GM12878 (cell line): ENCODE data around the gene ANAPC5.

Experiments used
- CREB1 ChIP-seq: IDR thresholded peaks from 2 replicates; pipeline ENCODE4 v1.6.1; 2012; ENCODE audit warnings: low read depth, mild to moderate bottlenecking, inconsistent platforms
- DPF2 ChIP-seq: fragments of 450-650 bp; IDR thresholded peaks from 2 replicates; pipeline ENCODE4 v1.6.1; 2017; ENCODE audit warnings: mild to moderate bottlenecking
- EP300 ChIP-seq, 2 experiments: fragments of 150-350 bp in 1 of 2; IDR thresholded peaks; 2 replicates each; pipeline ENCODE4 v1.6.1; 2011 to 2012; ENCODE audit warnings: low read depth in 2 of 2, low read length in 2 of 2, borderline replicate concordance in 1 of 2, improper control_type of control experiment in 1 of 2, inconsistent platforms in 1 of 2; ENCODE audit not compliant: control insufficient read depth in 1 of 2
- ETV6 ChIP-seq, 2 experiments: fragments of 450-650 bp in 1 of 2; IDR thresholded peaks in 1 of 2; conservative IDR thresholded peaks in 1 of 2; 2 replicates each; pipeline ENCODE4 v1.6.1; 2014; ENCODE audit warnings: antibody characterized with exemption in 1 of 2, borderline replicate concordance in 1 of 2, low read depth in 1 of 2, mild to moderate bottlenecking in 1 of 2, moderate library complexity in 1 of 2
- EZH2 ChIP-seq: IDR thresholded peaks from 2 replicates; pipeline ENCODE4 v1.6.1; 2012; ENCODE audit warnings: low read depth, mild to moderate bottlenecking, control low read depth, inconsistent platforms, low read length, borderline replicate concordance; ENCODE audit not compliant: control insufficient read depth
- MXI1 ChIP-seq: fragments of 150-350 bp; IDR thresholded peaks from 2 replicates; pipeline ENCODE4 v1.6.1; 2011; ENCODE audit warnings: low read depth, mild to moderate bottlenecking, inconsistent platforms, low read length, improper control_type of control experiment
- NFYA ChIP-seq: IDR thresholded peaks from 2 replicates; pipeline ENCODE4 v1.6.1; 2011; ENCODE audit warnings: low read depth, mild to moderate bottlenecking, low read length, improper control_type of control experiment, borderline replicate concordance
- RUNX3 ChIP-seq: IDR thresholded peaks from 2 replicates; pipeline ENCODE4 v1.6.1; 2012; ENCODE audit warnings: low read length, inconsistent platforms
- SRF ChIP-seq, 2 experiments: IDR thresholded peaks; 2 replicates each; pipeline ENCODE4 v1.6.1; 2011; ENCODE audit warnings: low read depth in 2 of 2, low read length in 2 of 2, mild to moderate bottlenecking in 1 of 2, moderate library complexity in 1 of 2
- TF ChIP-seq, protein P1 (sequence below): fragments of 450-650 bp; conservative IDR thresholded peaks from 2 replicates; pipeline ENCODE4 v1.6.1; 2017; ENCODE audit warnings: mild to moderate bottlenecking, moderate library complexity
- TF ChIP-seq, protein P2 (sequence below), 3 experiments: IDR thresholded peaks in 2 of 3; conservative IDR thresholded peaks in 1 of 3; 2 replicates each; pipeline ENCODE4 v1.5.1; 2011; ENCODE audit warnings: low read depth in 3 of 3, low read length in 3 of 3, mild to moderate bottlenecking in 3 of 3, control low read depth in 2 of 3, moderate library complexity in 2 of 3, inconsistent platforms in 1 of 3, mixed read lengths in 1 of 3; ENCODE audit not compliant: control insufficient read depth in 2 of 3, insufficient read depth in 1 of 3; ENCODE audit errors: extremely low read depth in 1 of 3
- TF ChIP-seq, protein P3 (sequence below): fragments of 450-650 bp; IDR thresholded peaks from 2 replicates; pipeline ENCODE4 v1.6.1; 2016; ENCODE audit warnings: mild to moderate bottlenecking, moderate library complexity, borderline replicate concordance
- TF ChIP-seq, protein P4 (sequence below): IDR thresholded peaks from 2 replicates; pipeline ENCODE4 v1.6.1; 2012; ENCODE audit warnings: mild to moderate bottlenecking, low read depth, low read length

DNA sequence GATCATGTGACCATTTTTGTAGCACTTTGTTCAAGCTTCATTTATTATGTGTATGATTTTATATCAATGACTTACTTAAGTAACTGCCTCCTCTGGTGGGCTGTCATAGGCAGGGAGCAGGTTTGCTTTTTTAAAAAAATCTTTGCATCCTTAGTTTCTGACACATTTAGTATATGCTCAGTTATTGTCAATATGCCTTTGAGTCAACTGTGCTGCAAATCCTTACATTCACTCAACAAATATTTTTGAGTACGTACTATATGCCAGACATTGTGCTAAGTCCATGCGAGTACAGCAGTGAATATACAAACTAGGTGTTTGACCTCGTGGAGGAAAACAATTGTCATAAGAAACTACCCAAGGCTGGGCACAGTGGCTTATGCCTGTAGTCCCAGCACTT lies 4.4 kb upstream of the ANAPC5 start:
- TF ChIP-seq, protein P1, sequence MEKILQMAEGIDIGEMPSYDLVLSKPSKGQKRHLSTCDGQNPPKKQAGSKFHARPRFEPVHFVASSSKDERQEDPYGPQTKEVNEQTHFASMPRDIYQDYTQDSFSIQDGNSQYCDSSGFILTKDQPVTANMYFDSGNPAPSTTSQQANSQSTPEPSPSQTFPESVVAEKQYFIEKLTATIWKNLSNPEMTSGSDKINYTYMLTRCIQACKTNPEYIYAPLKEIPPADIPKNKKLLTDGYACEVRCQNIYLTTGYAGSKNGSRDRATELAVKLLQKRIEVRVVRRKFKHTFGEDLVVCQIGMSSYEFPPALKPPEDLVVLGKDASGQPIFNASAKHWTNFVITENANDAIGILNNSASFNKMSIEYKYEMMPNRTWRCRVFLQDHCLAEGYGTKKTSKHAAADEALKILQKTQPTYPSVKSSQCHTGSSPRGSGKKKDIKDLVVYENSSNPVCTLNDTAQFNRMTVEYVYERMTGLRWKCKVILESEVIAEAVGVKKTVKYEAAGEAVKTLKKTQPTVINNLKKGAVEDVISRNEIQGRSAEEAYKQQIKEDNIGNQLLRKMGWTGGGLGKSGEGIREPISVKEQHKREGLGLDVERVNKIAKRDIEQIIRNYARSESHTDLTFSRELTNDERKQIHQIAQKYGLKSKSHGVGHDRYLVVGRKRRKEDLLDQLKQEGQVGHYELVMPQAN: no peak
- TF ChIP-seq, protein P2, sequence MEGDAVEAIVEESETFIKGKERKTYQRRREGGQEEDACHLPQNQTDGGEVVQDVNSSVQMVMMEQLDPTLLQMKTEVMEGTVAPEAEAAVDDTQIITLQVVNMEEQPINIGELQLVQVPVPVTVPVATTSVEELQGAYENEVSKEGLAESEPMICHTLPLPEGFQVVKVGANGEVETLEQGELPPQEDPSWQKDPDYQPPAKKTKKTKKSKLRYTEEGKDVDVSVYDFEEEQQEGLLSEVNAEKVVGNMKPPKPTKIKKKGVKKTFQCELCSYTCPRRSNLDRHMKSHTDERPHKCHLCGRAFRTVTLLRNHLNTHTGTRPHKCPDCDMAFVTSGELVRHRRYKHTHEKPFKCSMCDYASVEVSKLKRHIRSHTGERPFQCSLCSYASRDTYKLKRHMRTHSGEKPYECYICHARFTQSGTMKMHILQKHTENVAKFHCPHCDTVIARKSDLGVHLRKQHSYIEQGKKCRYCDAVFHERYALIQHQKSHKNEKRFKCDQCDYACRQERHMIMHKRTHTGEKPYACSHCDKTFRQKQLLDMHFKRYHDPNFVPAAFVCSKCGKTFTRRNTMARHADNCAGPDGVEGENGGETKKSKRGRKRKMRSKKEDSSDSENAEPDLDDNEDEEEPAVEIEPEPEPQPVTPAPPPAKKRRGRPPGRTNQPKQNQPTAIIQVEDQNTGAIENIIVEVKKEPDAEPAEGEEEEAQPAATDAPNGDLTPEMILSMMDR (IDR thresholded peaks at IDR 0.05 in 2 of 3, conservative IDR thresholded peaks at IDR 0.05 in 1 of 3; ENCODE audit: control insufficient read depth in 2 of 3, extremely low read depth in 1 of 3, insufficient read depth in 1 of 3, low read depth in 3 of 3, low read length in 3 of 3): no peak
- no peak for TF ChIP-seq DPF2
- TF ChIP-seq ETV6 (conservative IDR thresholded peaks at IDR 0.05 in 1 of 2, IDR thresholded peaks at IDR 0.05 in 1 of 2; ENCODE audit: borderline replicate concordance in 1 of 2, low read depth in 1 of 2): no peak
- TF ChIP-seq CREB1: no peak
- TF ChIP-seq, protein P3, sequence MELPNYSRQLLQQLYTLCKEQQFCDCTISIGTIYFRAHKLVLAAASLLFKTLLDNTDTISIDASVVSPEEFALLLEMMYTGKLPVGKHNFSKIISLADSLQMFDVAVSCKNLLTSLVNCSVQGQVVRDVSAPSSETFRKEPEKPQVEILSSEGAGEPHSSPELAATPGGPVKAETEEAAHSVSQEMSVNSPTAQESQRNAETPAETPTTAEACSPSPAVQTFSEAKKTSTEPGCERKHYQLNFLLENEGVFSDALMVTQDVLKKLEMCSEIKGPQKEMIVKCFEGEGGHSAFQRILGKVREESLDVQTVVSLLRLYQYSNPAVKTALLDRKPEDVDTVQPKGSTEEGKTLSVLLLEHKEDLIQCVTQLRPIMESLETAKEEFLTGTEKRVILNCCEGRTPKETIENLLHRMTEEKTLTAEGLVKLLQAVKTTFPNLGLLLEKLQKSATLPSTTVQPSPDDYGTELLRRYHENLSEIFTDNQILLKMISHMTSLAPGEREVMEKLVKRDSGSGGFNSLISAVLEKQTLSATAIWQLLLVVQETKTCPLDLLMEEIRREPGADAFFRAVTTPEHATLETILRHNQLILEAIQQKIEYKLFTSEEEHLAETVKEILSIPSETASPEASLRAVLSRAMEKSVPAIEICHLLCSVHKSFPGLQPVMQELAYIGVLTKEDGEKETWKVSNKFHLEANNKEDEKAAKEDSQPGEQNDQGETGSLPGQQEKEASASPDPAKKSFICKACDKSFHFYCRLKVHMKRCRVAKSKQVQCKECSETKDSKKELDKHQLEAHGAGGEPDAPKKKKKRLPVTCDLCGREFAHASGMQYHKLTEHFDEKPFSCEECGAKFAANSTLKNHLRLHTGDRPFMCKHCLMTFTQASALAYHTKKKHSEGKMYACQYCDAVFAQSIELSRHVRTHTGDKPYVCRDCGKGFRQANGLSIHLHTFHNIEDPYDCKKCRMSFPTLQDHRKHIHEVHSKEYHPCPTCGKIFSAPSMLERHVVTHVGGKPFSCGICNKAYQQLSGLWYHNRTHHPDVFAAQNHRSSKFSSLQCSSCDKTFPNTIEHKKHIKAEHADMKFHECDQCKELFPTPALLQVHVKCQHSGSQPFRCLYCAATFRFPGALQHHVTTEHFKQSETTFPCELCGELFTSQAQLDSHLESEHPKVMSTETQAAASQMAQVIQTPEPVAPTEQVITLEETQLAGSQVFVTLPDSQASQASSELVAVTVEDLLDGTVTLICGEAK: no peak
- TF ChIP-seq NFYA: no peak
- no peak for TF ChIP-seq EP300 (IDR thresholded peaks at IDR 0.05; ENCODE audit: borderline replicate concordance in 1 of 2, control insufficient read depth in 1 of 2, low read depth in 2 of 2, low read length in 2 of 2)
- TF ChIP-seq RUNX3: no peak
- TF ChIP-seq, protein P4, sequence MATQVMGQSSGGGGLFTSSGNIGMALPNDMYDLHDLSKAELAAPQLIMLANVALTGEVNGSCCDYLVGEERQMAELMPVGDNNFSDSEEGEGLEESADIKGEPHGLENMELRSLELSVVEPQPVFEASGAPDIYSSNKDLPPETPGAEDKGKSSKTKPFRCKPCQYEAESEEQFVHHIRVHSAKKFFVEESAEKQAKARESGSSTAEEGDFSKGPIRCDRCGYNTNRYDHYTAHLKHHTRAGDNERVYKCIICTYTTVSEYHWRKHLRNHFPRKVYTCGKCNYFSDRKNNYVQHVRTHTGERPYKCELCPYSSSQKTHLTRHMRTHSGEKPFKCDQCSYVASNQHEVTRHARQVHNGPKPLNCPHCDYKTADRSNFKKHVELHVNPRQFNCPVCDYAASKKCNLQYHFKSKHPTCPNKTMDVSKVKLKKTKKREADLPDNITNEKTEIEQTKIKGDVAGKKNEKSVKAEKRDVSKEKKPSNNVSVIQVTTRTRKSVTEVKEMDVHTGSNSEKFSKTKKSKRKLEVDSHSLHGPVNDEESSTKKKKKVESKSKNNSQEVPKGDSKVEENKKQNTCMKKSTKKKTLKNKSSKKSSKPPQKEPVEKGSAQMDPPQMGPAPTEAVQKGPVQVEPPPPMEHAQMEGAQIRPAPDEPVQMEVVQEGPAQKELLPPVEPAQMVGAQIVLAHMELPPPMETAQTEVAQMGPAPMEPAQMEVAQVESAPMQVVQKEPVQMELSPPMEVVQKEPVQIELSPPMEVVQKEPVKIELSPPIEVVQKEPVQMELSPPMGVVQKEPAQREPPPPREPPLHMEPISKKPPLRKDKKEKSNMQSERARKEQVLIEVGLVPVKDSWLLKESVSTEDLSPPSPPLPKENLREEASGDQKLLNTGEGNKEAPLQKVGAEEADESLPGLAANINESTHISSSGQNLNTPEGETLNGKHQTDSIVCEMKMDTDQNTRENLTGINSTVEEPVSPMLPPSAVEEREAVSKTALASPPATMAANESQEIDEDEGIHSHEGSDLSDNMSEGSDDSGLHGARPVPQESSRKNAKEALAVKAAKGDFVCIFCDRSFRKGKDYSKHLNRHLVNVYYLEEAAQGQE: no peak
- no peak for TF ChIP-seq SRF (IDR thresholded peaks at IDR 0.05; ENCODE audit: low read depth in 2 of 2, low read length in 2 of 2)
- TF ChIP-seq EZH2: no peak
- TF ChIP-seq MXI1: no peak
